NCI-H460 (cell line): Measurements from ENCODE around the gene FNBP1L. TPM values are rescaled to one million over a fixed set of nuclear protein-coding genes. Genes with fewer than 3 reads are reported as not detected.
A peak's percentile ranks its signal among the peaks of the same experiment; 100 is the strongest.

ENCODE experiments used
- DNase-seq: peaks from one replicate; pipeline ENCODE4 v3.0.0-alpha.2; 2016; ENCODE audit warnings: low read depth; ENCODE audit errors: extremely low read depth
- polyA plus RNA-seq: library from polyadenylated mRNA; depleted of rRNA; stranded (reverse); fragments of >200 nt; gene quantifications from 2 replicates; pipeline ENCODE4 v1.2.3, GENCODE V29; 2014; cell fraction: nucleus; rRNA removed
- total RNA-seq: library from RNA; depleted of rRNA; stranded (reverse); fragments of >200 nt; shearing (Covaris generic); gene quantifications from 2 replicates; pipeline ENCODE4 v1.2.3, GENCODE V29; 2014; rRNA removed

Gene FNBP1L
- 21.3 and 24.4 TPM in 2 replicates for total RNA-seq
- polyA plus RNA-seq, result 16.1 and 19.6 TPM in 2 replicates

DNA sequence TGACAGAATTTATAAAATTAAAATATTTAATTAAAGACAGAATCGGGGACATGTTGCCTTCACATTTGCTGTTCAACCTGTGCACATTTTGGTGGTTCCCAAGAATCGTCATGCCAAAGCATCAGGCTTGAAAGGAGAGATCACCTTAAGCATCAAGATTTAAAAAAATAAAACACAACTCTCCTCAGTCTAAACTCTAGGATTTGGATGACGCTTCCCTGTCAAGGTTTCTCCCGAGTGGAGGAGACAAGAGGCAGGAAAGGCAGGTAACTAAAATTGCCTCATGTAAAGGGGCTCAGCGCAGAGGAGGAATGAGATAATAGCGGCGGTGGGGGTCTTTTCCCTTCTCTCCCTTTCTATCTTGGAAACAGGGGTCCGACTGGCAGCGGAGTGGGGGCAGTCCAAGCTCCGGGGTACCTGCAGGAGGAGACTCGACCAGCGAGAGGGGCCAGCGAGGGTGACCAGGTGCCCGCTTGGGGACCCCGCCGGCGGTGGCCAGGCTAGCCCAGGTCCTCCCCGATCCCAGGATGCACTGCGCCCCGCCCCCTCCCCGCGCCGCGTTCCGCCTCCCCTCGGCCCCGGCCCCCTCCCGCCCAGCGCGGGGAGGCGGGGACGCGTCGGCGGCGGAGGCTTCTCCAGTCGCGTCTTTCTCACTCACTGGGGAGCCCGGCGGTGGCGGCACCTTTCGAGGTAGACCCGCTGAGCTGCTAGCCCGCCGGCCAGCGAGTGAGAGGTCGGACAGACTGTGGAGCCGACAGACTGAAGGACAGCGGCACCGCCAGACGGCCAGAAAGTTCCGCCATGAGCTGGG, at the start of gene FNBP1L:
FNBP1L (plus strand) TSS at position 638 of the 811 bp plus-strand sequence; CDS start at position 802, 164 bp downstream.
- peak; percentile 60 for DNase-seq

DNA sequence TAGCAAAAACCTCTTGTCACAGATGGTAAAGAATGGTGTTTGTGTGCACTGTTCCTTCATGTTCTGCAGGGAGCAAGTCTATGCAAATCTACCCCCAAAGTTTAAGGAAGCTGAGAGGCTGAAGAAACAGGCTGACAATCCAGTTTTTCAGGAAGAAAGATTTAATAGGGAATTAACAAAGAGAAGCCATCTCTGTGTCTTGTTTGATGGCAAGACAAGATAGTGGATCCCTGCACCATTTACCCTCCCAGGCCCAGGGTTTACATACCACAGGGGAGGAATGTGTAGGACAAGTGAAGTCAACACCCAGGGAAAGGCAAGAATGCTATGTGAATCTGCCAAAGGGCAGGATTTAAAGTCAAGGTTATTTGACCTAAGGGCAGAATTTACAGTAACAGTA, 48.1 kb upstream of the FNBP1L start:
- no peak for DNase-seq

DNA sequence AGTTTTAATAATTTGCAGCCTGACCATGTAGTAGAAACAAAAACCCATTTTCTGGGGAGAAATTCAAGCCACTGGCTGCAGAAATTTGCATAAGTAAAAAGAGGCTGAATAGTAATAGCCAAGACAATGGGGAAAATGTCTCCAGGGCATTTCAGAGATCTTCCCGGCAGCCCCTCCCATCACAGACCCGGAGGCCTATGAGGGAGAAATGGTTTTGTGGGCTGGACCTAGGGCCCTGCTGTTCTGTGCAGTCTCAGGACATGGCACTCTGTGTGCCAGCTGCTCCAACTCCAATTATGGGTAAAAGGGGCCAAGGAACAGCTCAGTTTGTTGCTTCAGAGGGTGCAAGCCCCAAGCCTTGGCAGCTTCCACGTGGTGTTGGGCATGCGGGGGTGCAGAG, 39.7 kb upstream of the FNBP1L start:
- no peak for DNase-seq

DNA sequence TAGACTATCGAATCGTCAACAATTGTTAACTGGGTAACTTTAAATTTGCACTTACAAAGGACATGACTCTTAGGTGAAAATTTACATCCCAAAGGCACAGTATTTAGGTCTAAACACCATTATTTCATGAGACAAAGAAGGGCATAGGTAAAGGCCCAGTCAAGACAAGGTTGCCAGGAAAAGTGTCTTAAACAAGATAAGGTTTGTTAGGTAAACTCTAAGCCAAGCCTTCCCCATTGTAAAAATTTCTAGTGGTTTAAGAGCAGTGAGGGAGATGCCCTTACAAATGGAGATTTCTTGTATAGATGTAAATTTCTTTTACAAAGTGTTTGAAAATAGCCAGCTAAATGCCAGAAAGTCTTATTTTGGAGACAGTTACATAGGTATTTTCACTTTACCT, 36.9 kb upstream of the FNBP1L start:
- no peak for DNase-seq

DNA sequence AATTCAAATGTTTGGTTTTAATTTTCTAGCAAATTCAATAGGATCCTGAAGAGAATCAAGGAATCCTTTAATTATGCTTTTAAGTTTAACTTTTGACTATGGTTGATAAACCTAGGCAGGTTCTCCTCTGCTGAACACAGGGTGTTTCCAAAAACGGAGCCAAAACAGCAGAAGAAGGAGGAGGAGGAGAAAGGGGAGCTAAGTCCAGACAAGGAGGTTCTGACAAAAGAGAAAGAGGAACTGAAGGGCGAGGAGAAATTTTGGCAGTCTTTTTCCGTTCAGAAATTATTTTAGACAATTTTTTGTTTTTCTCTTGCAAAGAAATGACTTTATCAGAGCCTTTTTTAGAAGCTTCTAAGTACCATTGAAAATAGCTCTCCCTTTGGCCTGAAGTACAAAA, 33.2 kb upstream of the FNBP1L start:
- DNase-seq, result no peak

DNA sequence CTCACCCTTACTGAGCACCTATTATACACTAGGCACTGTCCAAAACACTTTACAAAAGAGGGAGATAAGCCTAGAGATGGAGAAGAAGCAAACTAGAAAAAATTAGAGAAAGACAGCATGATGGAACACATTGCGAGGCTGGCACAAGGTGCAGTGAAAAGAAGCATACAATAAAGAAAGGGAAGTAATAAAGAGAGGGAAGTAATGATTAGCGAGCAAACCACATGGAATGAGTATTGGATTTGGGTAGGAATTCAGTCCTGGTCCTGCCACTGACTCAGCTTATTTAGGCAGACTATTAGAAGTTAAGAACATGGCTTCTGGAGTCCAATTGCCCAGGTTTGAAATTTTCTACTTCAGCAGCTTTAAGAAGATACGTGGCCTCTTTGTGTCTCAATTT, 32.6 kb upstream of the FNBP1L start:
- DNase-seq, result no peak

DNA sequence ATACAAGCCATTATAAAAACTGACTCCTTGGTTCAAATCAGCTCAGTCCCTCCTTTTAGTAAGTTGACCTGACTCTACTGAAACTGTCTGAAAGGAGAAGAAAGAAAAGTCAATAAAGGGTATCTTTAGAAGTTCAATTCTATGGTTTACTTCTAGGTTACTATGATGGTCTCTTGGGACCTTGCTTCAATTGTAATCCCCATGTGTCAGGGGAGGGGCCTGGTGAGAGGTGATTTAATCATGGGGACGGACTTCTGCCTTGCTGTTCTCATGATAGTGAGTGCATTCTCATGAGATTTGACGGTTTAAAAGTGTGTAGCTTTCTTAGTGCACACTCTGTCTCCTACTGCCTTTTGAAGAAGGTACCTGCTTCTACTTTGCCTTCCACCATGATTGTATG, 31.7 kb upstream of the FNBP1L start:
- DNase-seq, result no peak

DNA sequence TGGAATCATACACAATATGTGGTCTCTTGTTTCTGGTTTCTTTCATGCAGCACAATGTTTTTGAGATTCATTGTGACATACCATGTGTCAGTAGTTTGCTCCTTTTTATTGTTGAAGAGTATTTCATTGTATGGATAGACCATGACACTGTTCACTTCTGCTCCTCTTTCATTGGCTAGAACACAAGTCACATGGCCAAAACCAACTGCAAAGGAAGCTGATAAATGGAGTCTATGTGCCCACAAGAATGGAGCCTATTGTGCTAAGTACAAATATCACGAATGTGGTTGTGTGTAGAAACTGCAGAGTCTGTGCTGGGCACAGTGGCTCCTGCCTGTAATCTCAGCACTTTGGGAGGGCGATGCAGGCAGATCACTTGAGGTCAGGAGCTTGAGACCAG, 28.6 kb upstream of the FNBP1L start:
- no peak for DNase-seq

DNA sequence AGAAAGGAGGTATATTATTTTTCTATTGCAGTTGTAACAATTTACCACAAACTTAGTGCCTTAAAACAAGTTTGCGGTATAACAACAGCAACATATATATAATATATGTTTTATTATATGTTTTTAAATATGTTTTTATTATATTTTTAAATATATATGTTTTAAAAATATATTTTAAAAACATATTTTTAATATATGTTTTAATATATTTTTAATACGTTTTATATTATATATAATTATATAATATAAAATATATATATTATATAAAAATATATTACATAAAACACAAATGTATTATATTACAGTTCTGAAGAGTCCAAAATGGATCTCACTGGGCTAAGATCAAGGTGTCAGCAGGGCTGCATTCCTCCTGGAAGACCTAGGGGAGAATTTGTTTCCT, 27.5 kb upstream of the FNBP1L start:
- DNase-seq, result no peak

DNA sequence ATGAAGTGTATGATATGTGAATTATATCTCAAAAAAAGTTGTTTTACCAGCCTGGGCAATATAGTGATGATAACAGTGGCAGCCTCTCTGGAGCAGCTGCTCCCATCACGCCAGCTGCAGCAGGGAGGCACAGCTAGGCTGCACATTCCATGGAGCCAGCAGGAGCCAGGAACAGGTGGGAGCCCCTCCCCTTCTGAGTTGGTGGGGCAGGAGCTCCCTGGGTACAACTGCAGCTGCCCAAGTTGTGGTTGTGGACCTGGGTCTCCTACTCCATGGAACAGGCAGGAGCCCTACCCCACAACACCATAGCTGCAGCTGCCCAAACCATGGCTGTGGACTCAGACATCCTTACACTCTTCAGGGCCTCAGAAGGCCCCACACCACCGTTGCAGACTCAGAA, 21.7 kb upstream of the FNBP1L start:
- no peak for DNase-seq

DNA sequence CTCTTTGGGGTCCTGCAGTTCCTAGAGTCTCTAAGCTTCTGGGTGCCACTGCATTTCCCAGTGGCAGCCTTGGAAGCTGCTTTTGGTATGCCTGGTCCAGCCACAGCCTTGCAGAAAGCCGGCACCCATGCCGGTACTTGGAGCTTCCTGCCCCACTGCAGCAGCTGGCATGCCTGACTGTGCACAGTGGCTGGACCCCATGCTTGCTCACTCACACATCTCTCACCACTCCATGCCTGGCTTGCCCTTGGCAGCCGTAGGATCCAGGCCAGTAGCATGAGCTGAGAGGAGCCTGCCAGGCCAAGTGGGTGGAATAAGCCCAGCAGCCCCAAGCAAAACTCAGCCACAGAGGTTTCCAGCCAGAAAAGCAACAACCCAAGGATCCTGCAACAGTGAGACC, 20.3 kb upstream of the FNBP1L start:
- no peak for DNase-seq

DNA sequence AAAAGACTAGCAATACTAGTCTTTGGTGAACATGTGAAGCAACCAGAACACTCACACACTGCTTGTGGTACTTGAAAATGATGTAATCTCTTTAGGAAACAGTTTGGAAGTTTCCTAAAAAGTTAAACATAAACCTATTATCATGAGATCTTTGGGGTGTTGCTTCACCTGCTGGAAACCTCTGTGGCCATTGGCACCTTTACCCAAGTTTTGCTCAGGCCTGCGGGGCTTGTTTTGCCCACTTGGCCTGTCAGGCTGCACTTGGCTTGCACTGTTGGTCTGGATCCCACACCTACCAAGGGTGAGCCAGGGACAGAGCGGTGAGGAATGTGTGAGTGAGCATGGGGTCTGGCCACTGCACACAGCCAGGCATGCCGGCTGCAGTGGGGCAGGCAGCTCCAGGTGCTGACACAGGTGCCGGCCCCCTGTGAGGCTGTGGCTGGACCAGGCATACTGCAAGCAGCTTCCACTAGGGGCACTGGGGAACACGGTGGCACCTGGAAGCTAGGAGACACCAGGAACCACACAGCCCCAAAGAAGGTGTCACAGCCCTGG, 14.4 kb upstream of the FNBP1L start:
- no peak for DNase-seq

DNA sequence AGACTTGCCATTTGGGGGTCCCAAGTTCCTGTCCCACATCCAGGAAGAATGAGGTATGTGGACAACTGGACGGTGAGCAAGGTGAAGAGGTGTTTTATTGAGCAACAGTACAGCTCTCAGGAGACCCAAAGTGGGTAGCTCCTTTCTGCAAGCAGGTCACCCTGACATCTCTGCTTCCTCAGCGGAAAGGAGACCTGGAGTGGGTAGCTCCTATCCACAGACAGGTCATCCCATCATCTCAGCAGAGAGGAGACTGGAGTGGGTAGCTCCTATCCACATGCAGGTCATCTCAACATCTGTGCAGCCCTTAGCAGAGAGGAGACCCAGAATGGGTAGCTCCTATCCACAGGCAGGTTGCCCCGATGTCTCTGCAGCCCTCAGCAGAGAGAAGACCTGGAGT, 13.8 kb upstream of the FNBP1L start:
- DNase-seq, result no peak

DNA sequence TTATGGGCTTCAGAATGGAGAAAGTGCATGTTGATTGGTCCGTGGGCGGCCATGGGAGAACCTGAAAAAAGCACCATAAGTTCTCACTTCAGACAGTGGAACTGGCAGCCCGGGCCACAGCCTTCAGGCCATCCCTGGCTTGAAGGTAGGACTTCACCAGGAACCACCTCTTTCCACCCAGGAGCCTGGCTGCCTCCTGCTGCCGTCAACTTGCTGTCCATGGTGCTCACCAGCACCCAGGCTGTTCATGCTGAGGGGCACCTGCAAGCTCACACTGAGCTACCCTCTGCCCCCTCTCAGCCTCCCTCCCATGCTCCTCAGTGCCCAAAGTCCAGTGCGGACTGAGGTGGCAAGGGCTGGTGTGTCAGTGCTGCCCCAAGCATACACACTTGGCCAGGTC, 12.9 kb upstream of the FNBP1L start:
- DNase-seq, result no peak

DNA sequence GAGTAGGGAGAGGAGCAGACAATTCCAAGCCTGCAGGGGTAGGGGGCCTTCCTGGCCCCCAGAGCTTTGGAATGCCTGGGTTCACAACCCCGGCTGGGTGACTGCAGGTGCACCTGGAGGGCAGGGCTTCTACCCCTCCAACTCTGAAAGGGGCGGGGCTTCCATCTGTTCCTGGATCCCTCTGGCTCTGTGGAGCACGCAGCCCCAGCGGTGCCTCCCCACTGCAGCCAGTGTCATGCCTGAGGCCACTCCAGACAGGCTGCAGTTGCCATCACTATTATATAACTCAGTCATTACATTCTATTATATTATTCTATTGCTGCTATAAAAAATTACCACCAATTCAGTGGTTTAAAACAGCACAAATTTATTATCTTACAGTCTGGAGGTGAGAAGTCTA, 12.5 kb upstream of the FNBP1L start:
- DNase-seq, result no peak

DNA sequence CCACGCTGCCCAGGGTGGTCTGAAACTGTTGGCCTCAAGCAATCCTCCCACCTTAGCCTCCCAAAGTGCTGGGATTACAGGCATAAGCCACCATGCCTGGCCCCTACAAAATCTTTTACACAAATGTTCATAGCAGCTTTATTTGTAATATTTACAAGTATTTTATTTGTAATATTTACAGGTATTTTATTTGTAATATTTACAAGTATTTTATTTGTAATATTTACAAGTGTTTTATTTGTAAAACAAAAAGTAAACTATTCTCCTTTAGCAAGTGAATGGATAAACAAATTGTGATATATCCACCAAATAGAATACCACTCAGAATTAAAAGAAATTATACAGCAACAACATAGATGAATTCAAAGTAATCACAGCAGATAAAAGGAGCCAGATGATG, 11.4 kb upstream of the FNBP1L start:
- no peak for DNase-seq

DNA sequence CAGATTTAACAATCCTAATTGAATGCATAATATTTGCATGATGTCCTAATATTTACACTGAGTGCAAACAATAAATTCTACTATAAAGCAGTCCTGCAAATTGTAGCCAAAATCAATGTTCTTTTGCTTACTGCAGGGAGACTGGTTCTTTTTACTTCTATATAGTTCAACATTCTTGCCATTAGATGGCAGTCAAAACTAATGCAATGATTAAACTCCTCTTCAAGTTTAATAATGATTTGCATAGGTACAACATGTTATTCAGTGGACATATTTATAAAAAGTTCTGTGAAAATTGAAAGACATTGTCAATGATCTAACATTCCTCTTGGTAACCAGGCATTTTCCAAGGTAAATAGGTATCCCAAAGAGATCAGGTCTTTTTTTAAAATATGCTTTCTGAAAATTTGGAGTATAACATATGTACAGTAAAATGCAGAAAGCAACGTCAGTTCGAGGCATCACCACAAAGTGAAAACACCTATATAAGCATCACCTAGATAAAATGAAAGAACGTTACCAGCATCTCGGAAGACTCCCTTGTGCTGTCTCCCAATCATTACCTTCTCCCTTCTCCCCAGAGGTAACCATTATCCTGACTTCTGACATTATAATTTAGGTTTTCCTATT, 9.8 kb upstream of the FNBP1L start:
- DNase-seq, result peak; percentile 49

DNA sequence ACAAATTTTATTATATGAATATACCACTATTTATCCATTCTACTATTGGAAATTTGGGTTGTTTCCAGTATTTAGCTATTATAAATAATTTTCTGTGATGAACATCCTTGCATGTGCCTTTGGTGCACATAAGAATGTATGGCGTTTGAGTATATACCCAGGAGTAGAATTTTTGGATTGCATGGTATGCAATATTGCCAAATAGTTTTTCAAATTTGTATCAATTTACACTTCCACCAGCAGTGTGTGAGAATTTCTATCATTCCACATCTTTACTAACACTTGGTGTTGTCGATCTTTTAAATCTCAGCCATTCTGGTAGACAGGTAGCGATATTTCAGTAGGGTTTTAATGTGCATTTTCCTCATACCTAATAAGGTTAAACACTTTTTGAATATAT, 9.2 kb upstream of the FNBP1L start:
- no peak for DNase-seq

DNA sequence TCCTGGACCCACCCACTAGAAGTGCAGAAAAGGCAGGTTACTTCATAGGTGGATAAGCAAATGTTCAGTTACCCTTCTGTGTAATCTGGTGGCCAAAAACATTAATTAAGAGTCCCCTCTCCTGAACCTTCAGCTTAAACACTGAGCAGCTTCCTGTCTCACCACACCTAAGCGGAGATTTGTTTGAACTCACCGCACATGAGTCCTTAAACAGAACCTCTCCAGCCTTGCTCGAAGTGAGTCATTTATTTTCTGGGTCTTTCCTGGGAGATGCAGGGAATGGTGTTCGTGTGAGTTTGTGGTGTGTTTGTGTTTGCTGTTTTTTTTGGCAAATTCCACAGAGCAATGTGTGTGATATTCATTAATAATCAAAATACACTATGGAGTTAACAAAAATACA, 7.6 kb upstream of the FNBP1L start:
- DNase-seq, result no peak

DNA sequence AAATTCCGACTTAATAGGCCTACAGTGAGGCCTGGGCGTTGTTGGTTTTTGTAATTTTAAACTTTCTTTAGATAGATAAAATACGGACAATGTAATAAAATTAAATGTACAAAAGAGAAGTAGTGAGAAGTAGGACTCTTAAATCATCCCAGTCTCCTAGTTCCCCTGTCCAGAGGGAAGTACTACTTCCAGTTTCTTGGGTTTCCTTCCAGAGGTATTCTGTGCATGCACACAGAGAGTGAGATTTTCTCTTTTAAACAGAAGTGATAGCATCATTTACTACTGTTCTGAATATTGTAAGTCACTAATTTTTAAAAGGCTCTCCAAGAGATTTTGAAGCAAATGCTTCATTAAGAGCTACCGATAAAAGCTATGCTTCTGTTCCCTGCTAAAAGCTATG, 7.2 kb upstream of the FNBP1L start:
- DNase-seq, result no peak

DNA sequence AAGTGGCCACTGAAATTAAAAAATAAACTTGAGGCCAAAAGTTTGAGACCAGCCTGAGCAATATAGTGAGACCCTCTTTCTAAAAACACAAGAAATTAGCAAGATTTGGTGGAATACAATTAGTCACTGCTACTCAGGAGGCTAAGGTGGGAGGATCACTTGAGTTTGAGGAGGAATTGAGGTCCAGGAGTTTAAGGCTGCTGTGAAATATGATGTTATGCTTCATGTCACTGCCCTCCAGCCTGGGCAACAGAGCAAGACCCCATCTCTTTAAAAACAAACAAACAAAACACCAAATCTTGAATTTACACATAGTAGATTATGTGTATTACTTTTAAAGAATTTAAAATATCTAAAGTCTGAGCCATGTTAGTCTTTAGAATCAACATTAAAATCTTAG, 6.3 kb upstream of the FNBP1L start:
- DNase-seq, result no peak
